SK-N-SH (cell line): Measurements from ENCODE around the gene APOM. TPM values are rescaled to one million over a fixed set of nuclear protein-coding genes. Genes with fewer than 3 reads are reported as not detected.

ENCODE experiments used
- CTCF ChIA-PET: fragments of 300-600, 350-600 bp; formaldehyde crosslinking; extraction: SDS; loops from one replicate; lab custom pipeline; 2021; lab: Yijun Ruan, JAX
- POLR2A ChIA-PET: fragments of 350-600 bp; sonication (Branson Sonifier 250); formaldehyde crosslinking; extraction: SDS; loops from one replicate; lab custom pipeline; 2020; ENCODE audit warnings: antibody characterized with exemption, inconsistent platforms; lab: Yijun Ruan, JAX
- DNase-seq: peaks from one replicate; pipeline ENCODE4 v3.0.0; 2012
- H2AFZ ChIP-seq: fragments of 200-600 bp; sonication (generic); 2 replicates; pipeline ENCODE4 v1.8.1; 2016; ENCODE audit warnings: antibody characterized with exemption, mild to moderate bottlenecking, low read depth
- H3F3A ChIP-seq: fragments of 200-600 bp; sonication (generic); replicated peaks from 2 replicates; pipeline ENCODE3; 2016; ENCODE audit warnings: antibody characterized with exemption, mild to moderate bottlenecking; ENCODE audit not compliant: insufficient read depth
- H3K27ac ChIP-seq, 2 experiments: fragments of 200-500 bp in 1 of 2; fragments of 200-600 bp in 1 of 2; sonication (Bioruptor generic) in 1 of 2; sonication (generic), shearing (Covaris generic) in 1 of 2; 2 replicates each; pipeline versions ENCODE4 v1.5.1 to v1.6.1; 2014 to 2016; ENCODE audit warnings: low read depth in 2 of 2, inconsistent platforms in 1 of 2, low read length in 1 of 2, mild to moderate bottlenecking in 1 of 2, mixed read lengths in 1 of 2
- H3K27me3 ChIP-seq: fragments of 200-600 bp; sonication (generic), shearing (Covaris generic); 2 replicates; pipeline ENCODE4 v1.6.1; 2016; ENCODE audit warnings: mixed run types; ENCODE audit not compliant: insufficient read depth
- H3K36me3 ChIP-seq, 2 experiments: fragments of 200-500 bp in 1 of 2; fragments of 200-600 bp in 1 of 2; sonication (Bioruptor generic) in 1 of 2; sonication (generic) in 1 of 2; replicated peaks in 1 of 2; 2 replicates each; pipeline versions ENCODE3 to v1.5.1; 2014 to 2016; ENCODE audit warnings: low read length in 1 of 2, mild to moderate bottlenecking in 1 of 2; ENCODE audit not compliant: insufficient read depth in 2 of 2, control insufficient read depth in 1 of 2
- H3K4me1 ChIP-seq, 2 experiments: fragments of 200-500 bp in 1 of 2; fragments of 200-600 bp in 1 of 2; sonication (Bioruptor generic) in 1 of 2; sonication (generic), shearing (Covaris generic) in 1 of 2; 2 replicates each; pipeline versions ENCODE4 v1.5.1 to v1.6.1; 2014 to 2016; ENCODE audit warnings: low read depth in 1 of 2, low read length in 1 of 2, mixed run types in 1 of 2; ENCODE audit not compliant: insufficient read depth in 2 of 2, control insufficient read depth in 1 of 2
- H3K4me2 ChIP-seq: fragments of 200-600 bp; sonication (generic), shearing (Covaris generic); 2 replicates; pipeline ENCODE4 v1.6.1; 2017; ENCODE audit warnings: mixed run types
- H3K4me3 ChIP-seq, 2 experiments: fragments of 200-500 bp in 1 of 2; fragments of 200-600 bp in 1 of 2; sonication (Bioruptor generic) in 1 of 2; sonication (generic), shearing (Covaris generic) in 1 of 2; 2 replicates each; pipeline versions ENCODE4 v1.5.1 to v1.8.1; 2014 to 2016; ENCODE audit warnings: low read depth in 2 of 2, inconsistent platforms in 1 of 2, low read length in 1 of 2, mild to moderate bottlenecking in 1 of 2, mixed read lengths in 1 of 2, moderate library complexity in 1 of 2
- H3K79me2 ChIP-seq: fragments of 200-600 bp; sonication (generic); 2 replicates; pipeline ENCODE4 v1.8.1; 2017; ENCODE audit warnings: mild to moderate bottlenecking; ENCODE audit not compliant: insufficient read depth
- H3K9ac ChIP-seq: fragments of 200-600 bp; sonication (generic); 2 replicates; pipeline ENCODE4 v1.6.1; 2017; ENCODE audit warnings: mixed run types
- H3K9me2 ChIP-seq: fragments of 200-600 bp; sonication (generic); 2 replicates; pipeline ENCODE4 v1.6.1; 2017; ENCODE audit warnings: mixed run types
- H3K9me3 ChIP-seq: fragments of 200-600 bp; sonication (generic); 2 replicates; pipeline ENCODE4 v1.6.1; 2017; ENCODE audit warnings: mixed run types, mild to moderate bottlenecking, moderate library complexity
- H4K20me1 ChIP-seq: fragments of 200-600 bp; sonication (generic); 2 replicates; pipeline ENCODE4 v1.6.1; 2017; ENCODE audit warnings: mild to moderate bottlenecking, mixed run types; ENCODE audit not compliant: insufficient read depth
- CTCF ChIP-seq: fragments of 200-600 bp; sonication (generic); IDR thresholded peaks from 2 replicates; pipeline ENCODE4 v1.6.1; 2017; ENCODE audit warnings: antibody characterized with exemption, mild to moderate bottlenecking, moderate library complexity
- ELF1 ChIP-seq: IDR thresholded peaks from 2 replicates; pipeline ENCODE4 v1.4.0; 2012
- EP300 ChIP-seq, 2 experiments: IDR thresholded peaks; 2 replicates each; pipeline versions ENCODE4 v1.4.0 to v1.6.1; 2012; ENCODE audit warnings: borderline replicate concordance in 1 of 2, low read depth in 1 of 2, low read length in 1 of 2
- EZH2phosphoT487 ChIP-seq: fragments of 200-600 bp; sonication (generic); IDR thresholded peaks from 2 replicates; pipeline ENCODE4 v1.6.1; 2017; ENCODE audit warnings: low read depth, mixed run types, mild to moderate bottlenecking, antibody characterized with exemption, moderate library complexity, borderline replicate concordance
- FOSL2 ChIP-seq: IDR thresholded peaks from 2 replicates; pipeline ENCODE4 v1.4.0; 2012; ENCODE audit warnings: low read depth, mild to moderate bottlenecking, moderate library complexity, borderline replicate concordance
- FOXJ3 ChIP-seq: sonication (generic); formaldehyde crosslinking; IDR thresholded peaks from 2 replicates; pipeline ENCODE4 v1.5.1; 2020; ENCODE audit warnings: mild to moderate bottlenecking, missing genetic modification reagents
- GABPA ChIP-seq: IDR thresholded peaks from 2 replicates; pipeline ENCODE4 v1.4.0; 2012; ENCODE audit warnings: low read depth, mild to moderate bottlenecking
- JUND ChIP-seq: IDR thresholded peaks from 2 replicates; pipeline ENCODE4 v1.4.0; 2012
- MAX ChIP-seq: IDR thresholded peaks from 2 replicates; pipeline ENCODE4 v1.4.0; 2012; ENCODE audit warnings: low read depth
- MEF2A ChIP-seq: IDR thresholded peaks from 2 replicates; pipeline ENCODE4 v1.4.0; 2012; ENCODE audit warnings: low read depth, borderline replicate concordance
- MXI1 ChIP-seq: IDR thresholded peaks from 2 replicates; pipeline ENCODE4 v1.6.1; 2012; ENCODE audit warnings: mild to moderate bottlenecking, low read depth, low read length, improper control_type of control experiment
- NRF1 ChIP-seq: IDR thresholded peaks from 2 replicates; pipeline ENCODE4 v1.6.1; 2012; ENCODE audit warnings: low read depth, mild to moderate bottlenecking, low read length
- RCOR1 ChIP-seq: fragments of 150-350 bp; IDR thresholded peaks from 2 replicates; pipeline ENCODE4 v1.6.1; 2017; ENCODE audit warnings: antibody characterized with exemption, low read length
- REST ChIP-seq: IDR thresholded peaks from 2 replicates; pipeline ENCODE4 v1.6.1; 2012; ENCODE audit warnings: mild to moderate bottlenecking, low read depth, low read length, moderate library complexity
- RFX5 ChIP-seq: IDR thresholded peaks from 2 replicates; pipeline ENCODE4 v1.6.1; 2012; ENCODE audit warnings: mild to moderate bottlenecking, improper control_type of control experiment, low read length
- RXRA ChIP-seq: IDR thresholded peaks from 2 replicates; pipeline ENCODE4 v1.4.0; 2012; ENCODE audit warnings: low read depth, mild to moderate bottlenecking, borderline replicate concordance
- SIN3A ChIP-seq: IDR thresholded peaks from 2 replicates; pipeline ENCODE4 v1.6.1; 2012; ENCODE audit warnings: low read depth, mild to moderate bottlenecking, low read length, moderate library complexity, borderline replicate concordance
- SMC3 ChIP-seq: IDR thresholded peaks from 2 replicates; pipeline ENCODE4 v1.6.1; 2012; ENCODE audit warnings: low read depth, low read length, improper control_type of control experiment
- TAF1 ChIP-seq: IDR thresholded peaks from 2 replicates; pipeline ENCODE4 v1.6.1; 2012; ENCODE audit warnings: low read depth, mild to moderate bottlenecking, low read length, moderate library complexity, borderline replicate concordance
- TCF12 ChIP-seq: IDR thresholded peaks from 2 replicates; pipeline ENCODE4 v1.4.0; 2012
- TEAD4 ChIP-seq: IDR thresholded peaks from 2 replicates; pipeline ENCODE4 v1.4.0; 2012; ENCODE audit warnings: mild to moderate bottlenecking, borderline replicate concordance; ENCODE audit not compliant: insufficient read depth
- WGBS: methylation state at CpG from one replicate; pipeline ENCODE4 v1.1.6; 2017; ENCODE audit warnings: low lambda C conversion rate; 5-methylcytosine and 5-hydroxymethylcytosine counted together
- polyA plus RNA-seq, 3 experiments: library from polyadenylated mRNA; depleted of rRNA; stranded (reverse); fragments of >200 nt; gene quantifications; 2 replicates each; pipeline ENCODE4 v1.2.3, GENCODE V29; 2012
- TF ChIP-seq, protein P1 (sequence below): IDR thresholded peaks from 2 replicates; pipeline ENCODE4 v1.4.0; 2012; ENCODE audit warnings: low read depth, borderline replicate concordance

APOM gene
- polyA plus RNA-seq, 1 of the 3 experiments (the other 2 are of a cell fraction) = 6.8 TPM

DNA sequence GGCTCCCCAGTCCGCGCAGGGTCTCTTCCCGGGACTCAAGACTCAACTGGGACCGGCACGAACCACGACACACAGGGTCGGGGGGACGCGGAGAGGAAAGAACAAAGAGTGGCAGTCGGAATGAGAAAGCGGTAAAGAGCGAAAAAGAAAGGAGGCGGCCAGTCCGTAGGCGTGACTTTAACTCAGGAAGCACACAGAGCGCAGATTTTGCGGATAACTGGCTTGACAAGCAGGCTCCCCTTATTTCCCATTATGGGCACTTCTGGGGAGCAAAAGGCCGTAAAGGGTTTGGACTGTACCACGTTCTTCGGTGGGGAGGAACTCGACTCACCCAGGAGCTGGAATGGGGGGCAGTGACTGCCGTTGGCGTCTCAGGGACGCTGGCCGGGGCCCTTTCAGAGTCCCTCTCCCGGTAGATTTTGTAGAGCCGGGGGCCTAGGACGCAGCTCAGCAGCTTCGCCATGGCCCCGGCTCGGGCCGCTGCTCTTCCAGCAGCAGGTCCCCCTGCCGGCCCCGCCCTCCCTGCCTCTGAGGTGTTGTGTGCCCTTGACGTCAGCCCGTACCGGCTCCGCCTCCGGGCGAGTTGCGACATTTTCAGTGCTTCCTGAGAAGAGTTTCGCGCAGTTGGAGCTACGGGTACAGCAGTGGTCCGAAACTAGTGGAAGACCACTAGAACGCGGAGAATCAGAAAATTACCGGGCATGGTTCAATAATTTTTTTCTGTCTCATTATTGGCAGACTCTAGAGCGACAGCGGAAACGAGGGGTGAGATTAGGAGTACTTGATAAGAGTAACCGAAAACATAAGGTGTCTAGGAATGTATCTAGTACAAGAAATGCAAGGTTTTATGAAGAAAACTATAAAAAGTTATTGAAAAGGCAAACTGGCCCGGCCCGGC lies 47.4 kb downstream of the APOM start, which contains the start of gene ABHD16A (continued):
- no peak for TF ChIP-seq MEF2A
- TF ChIP-seq, protein P1, sequence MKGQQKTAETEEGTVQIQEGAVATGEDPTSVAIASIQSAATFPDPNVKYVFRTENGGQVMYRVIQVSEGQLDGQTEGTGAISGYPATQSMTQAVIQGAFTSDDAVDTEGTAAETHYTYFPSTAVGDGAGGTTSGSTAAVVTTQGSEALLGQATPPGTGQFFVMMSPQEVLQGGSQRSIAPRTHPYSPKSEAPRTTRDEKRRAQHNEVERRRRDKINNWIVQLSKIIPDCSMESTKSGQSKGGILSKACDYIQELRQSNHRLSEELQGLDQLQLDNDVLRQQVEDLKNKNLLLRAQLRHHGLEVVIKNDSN = no peak
- peak; percentile 100 for TF ChIP-seq MXI1
- peak in 1 of 2 experiments; percentile 28; a peak in 2 of 4 replicates for TF ChIP-seq EP300 (IDR thresholded peaks at IDR 0.05; ENCODE audit: borderline replicate concordance in 1 of 2, low read depth in 1 of 2, low read length in 1 of 2)
- TF ChIP-seq TAF1 = peak; percentile 71
- peak; percentile 67; the same call in 1 of the 2 replicates for TF ChIP-seq SIN3A
- TF ChIP-seq RCOR1 = peak; percentile 58; the same call in 1 of the 2 replicates
- peak; percentile 81 for TF ChIP-seq ELF1
- TF ChIP-seq MAX = 0 out of 2 replicates have a peak, but pooled peaks have one; percentile 51
- TF ChIP-seq CTCF = no peak
- no peak for TF ChIP-seq EZH2phosphoT487
- no peak for TF ChIP-seq SMC3
- peak; percentile 48; the same call in 1 of the 2 replicates for TF ChIP-seq GABPA

GRCh38 chr6:31705931-31706330 lies 50.2 kb downstream of the APOM start:
- ChIA-PET POLR2A (interaction anchor here (0.5 kb wide), 1 partner anchor 85 kb away, joined by 5 read pairs; no protein-coding TSS in a partner anchor), CTCF (interaction anchor here (1.2 kb wide), 1 partner anchor 24 kb away, joined by 3 read pairs; no protein-coding TSS in a partner anchor)
- Histone ChIP-seq H3F3A (peaks cover 12% of the 10 kb centered on the region), H3K4me3 (no peak overlapping the region), H3K36me3 (no peaks in the 10 kb centered on the region), H4K20me1 (no peaks in the 10 kb centered on the region), H3K4me2 (no peak overlapping the region), H3K79me2 (peaks cover 19% of the 10 kb centered on the region), H2AFZ (no peak overlapping the region), H3K9ac (no peak overlapping the region), H3K27ac (no peak overlapping the region), H3K4me1 (peaks cover 0 to 13% of the 10 kb centered on the region in 2 experiments; a peak in 2 of 4 replicates), H3K9me2 (no peaks in the 10 kb centered on the region), H3K9me3 (no peaks in the 10 kb centered on the region), H3K27me3 (no peaks in the 10 kb centered on the region)
- WGBS = 57% methylated on average over 6 of the region's 6 CpGs
- no peak for DNase-seq
- TF ChIP-seq JUND (no peak), EP300 (IDR thresholded peaks at IDR 0.05; ENCODE audit: borderline replicate concordance in 1 of 2, low read depth in 1 of 2, low read length in 1 of 2) (no peak), TCF12 (no peak), RCOR1 (no peak), TEAD4 (no peak), NRF1 (no peak), REST (no peak), FOSL2 (no peak), RFX5 (no peak), TAF1 (no peak), RXRA (no peak), FOXJ3 (CRISPR knock-in tag) (no peak)
- TF ChIP-seq, protein P1 = no peak
